Fibroblast of peridontal ligament (primary cell): ENCODE data around the gene G0S2.
A peak's percentile ranks its signal among the peaks of the same experiment; 100 is the strongest.
"Not testable (repeated sequence)": the region's sequence is repeated elsewhere in the genome, so short reads cannot be mapped to it uniquely, and the experiment has no call there.

ENCODE experiments used
- DNase-seq: peaks from one replicate; pipeline ENCODE4 v3.0.0-alpha.2; 2010; ENCODE audit errors: extremely low read depth

G0S2 gene

GRCh38 chr1:209678981-209679539 lies 3.8 kb downstream of the G0S2 start:
- DNase-seq, result no peak

GRCh38 chr1:209685821-209686220 lies 10.6 kb downstream of the G0S2 start:
- no peak for DNase-seq

- DNase-seq, result no peak
Observed at GRCh38 chr1:209686322-209686721, 11.1 kb downstream of the G0S2 start.

- no peak for DNase-seq
Observed at GRCh38 chr1:209688746-209689234, 13.6 kb downstream of the G0S2 start.

GRCh38 chr1:209689477-209689876 lies 14.3 kb downstream of the G0S2 start:
- DNase-seq, result no peak

GRCh38 chr1:209691237-209691636 lies 16.0 kb downstream of the G0S2 start:
- DNase-seq, result no peak

GRCh38 chr1:209692296-209692695 lies 17.1 kb downstream of the G0S2 start:
- DNase-seq, result no peak

- peak; percentile 88 for DNase-seq
Observed at GRCh38 chr1:209692745-209693504, 17.7 kb downstream of the G0S2 start.

GRCh38 chr1:209696673-209697072 lies 21.5 kb downstream of the G0S2 start:
- DNase-seq, result no peak

GRCh38 chr1:209697126-209697525 lies 21.9 kb downstream of the G0S2 start:
- DNase-seq, result no peak

GRCh38 chr1:209700686-209701085 lies 25.5 kb downstream of the G0S2 start:
- not testable (repeated sequence) for DNase-seq

GRCh38 chr1:209702832-209703231 lies 27.6 kb downstream of the G0S2 start:
- DNase-seq, result no peak

GRCh38 chr1:209703834-209704504 lies 28.8 kb downstream of the G0S2 start:
- DNase-seq, result no peak

- peak; percentile 83 for DNase-seq
Observed at GRCh38 chr1:209704584-209704983, 29.4 kb downstream of the G0S2 start, which contains the start of gene HSD11B1. TSS of gene HSD11B1 (plus strand) at chr1:209704846. CDS start at chr1:209704943, 97 bp downstream.

- no peak for DNase-seq
Observed at GRCh38 chr1:209705033-209705598, 29.9 kb downstream of the G0S2 start.

GRCh38 chr1:209706622-209707021 lies 31.4 kb downstream of the G0S2 start:
- no peak for DNase-seq

GRCh38 chr1:209707308-209707707 lies 32.1 kb downstream of the G0S2 start:
- no peak for DNase-seq

GRCh38 chr1:209708297-209708696 lies 33.1 kb downstream of the G0S2 start:
- no peak for DNase-seq

GRCh38 chr1:209710093-209710492 lies 34.9 kb downstream of the G0S2 start:
- DNase-seq, result no peak

GRCh38 chr1:209710847-209711246 lies 35.6 kb downstream of the G0S2 start:
- DNase-seq, result no peak

GRCh38 chr1:209714338-209714737 lies 39.1 kb downstream of the G0S2 start:
- no peak for DNase-seq

- DNase-seq, result no peak
Observed at GRCh38 chr1:209715314-209715713, 40.1 kb downstream of the G0S2 start.
